HG03558 (cell line): ENCODE results near the gene SLX4.
"Not testable (repeated sequence)": the region's sequence is repeated elsewhere in the genome, so short reads cannot be mapped to it uniquely, and the experiment has no call there.

Experiments
- ATAC-seq: cut with Tn5 transposase; IDR thresholded peaks from one replicate; pipeline ENCODE4 v1.9.1; 2021; ENCODE audit warnings: moderate number of reproducible peaks; ENCODE audit not compliant: unreplicated experiment; ENCODE audit errors: extremely low read depth

Gene SLX4

DNA sequence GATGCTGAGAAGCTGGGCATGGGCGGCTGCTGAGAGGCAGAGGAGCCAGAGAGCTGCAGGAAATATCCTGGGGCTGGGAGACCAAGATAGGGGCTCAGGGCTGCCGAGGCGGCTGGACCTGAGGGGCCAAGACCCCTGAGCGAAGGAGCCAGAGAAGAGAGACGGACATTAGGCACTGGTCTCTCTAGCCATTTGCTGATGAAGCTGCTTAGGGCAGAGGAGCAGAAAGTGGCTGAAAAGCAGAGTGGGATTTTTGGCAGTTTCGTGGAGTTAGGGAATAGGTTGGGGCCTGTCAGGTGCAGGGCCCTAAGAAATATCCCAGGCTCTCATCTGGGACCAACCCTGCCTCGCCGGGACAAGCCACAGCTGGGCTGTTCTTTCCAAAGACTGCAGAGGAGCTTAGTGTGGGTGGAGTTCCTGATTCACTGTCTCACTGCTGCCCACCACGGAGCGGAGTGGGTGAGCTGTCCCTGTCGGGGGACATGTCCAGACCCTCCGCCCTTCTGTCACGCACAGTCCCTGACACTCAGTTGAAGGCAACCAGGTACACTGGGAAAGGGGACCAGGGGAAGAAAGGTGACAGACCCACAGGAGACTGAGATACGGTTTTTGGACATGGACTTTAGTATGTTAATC is 31.8 kb upstream of the SLX4 start:
- ATAC-seq: no peak

DNA sequence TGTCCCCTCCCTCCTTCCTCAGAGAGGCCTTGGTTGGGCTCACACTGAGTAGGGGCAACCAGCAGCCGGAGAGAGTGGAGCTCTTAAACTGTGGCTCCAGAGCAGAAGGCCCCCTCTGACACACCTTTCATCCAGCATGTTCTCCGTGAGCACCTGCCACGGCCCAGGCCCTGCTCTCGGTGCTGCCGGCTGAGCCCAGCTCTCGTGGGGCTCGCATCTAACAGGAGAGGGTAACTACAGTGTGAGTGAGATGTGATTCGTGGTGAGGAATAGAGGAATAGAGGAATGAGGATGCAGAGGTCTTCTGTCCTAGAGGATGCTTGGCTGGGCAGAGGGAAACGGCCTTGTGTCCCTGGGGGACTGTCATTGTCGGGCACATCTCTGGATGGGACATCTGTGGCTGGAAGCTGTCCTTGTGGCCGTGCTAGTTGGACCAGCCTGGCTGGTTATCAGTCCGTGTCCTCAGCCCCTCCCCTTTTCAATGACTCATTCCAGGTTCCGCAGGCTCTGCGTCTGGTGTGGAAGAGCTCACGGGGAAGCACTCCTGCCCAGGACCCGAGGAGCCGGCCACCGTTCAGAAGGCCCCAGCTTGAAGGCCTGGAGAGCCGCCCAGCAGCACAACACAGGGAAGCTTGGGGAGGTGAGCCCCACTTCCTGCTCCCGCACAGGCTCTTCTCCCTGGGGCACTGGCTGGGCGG is 31.1 kb upstream of the SLX4 start:
- ATAC-seq: no peak

DNA sequence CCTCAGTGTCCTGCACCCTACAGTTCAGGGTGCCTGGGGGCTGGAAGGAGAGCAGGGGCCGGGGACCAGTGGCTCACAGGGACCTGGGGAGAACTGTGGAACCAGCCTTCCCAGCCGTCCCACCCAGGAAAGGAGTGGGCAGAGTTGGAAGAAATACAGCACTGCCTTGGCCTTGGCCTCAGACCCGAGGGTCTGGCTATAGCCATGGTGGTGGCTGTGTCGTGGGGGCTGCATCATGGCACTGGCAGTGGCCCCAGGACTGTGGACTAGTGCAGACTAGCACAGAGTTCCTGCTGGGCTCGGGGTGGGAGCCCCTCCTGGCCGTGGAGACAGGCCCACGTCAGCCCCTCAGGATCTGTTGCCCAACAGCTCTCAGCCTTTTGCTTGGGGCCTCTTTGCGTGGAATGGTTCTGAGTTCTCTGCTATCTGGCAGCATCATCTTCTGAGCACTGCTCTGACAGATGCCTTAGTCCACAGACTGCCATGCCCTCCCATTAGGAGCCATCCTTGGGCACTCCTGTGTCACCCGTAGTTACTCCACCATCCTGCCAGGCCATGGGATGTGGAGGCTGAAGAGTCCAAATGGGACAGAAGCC is 30.5 kb upstream of the SLX4 start:
- ATAC-seq: no peak

- no peak for ATAC-seq
These were observed 29.5 kb upstream of the SLX4 start for GRCh38 chr16:3640632-3641501.

GRCh38 chr16:3640207-3640606 is 28.8 kb upstream of the SLX4 start:
- ATAC-seq: no peak

DNA sequence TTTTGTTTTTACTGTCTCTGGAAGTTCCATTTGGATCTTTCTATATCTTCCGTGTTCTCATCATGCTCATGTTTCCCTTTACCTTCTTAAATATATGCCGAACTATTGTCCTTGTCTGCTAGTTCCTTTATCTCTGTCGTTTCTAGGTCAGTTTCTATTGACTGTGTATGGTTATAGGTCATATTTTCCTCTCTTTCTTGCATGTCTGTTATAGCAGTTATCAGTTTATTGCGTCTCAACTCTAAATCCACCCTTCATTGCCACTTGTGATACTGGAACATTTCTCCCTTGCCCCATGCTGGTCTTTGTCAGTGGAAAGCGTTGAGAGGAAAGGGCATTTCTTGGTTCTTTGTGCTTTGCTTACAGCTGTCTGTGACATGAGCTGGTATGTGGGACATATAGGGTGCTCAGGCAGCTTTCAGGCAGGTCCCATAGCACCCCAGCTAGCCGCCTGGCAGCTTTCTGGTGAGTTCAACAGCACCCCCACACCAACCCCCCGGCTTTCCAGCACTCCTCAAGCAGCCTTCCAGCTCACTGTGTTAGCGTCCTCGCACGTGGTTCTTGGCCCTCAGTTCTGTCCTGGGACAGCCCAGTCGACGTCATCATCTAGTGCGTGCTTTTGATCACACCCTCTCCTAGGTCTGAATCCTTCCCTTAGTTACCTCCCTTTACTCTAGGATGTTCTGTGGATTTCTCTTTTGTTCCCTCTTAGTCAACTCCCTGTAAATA is 27.7 kb upstream of the SLX4 start:
- ATAC-seq: no peak

GRCh38 chr16:3637371-3637923 is 26.0 kb upstream of the SLX4 start:
- no peak for ATAC-seq

DNA sequence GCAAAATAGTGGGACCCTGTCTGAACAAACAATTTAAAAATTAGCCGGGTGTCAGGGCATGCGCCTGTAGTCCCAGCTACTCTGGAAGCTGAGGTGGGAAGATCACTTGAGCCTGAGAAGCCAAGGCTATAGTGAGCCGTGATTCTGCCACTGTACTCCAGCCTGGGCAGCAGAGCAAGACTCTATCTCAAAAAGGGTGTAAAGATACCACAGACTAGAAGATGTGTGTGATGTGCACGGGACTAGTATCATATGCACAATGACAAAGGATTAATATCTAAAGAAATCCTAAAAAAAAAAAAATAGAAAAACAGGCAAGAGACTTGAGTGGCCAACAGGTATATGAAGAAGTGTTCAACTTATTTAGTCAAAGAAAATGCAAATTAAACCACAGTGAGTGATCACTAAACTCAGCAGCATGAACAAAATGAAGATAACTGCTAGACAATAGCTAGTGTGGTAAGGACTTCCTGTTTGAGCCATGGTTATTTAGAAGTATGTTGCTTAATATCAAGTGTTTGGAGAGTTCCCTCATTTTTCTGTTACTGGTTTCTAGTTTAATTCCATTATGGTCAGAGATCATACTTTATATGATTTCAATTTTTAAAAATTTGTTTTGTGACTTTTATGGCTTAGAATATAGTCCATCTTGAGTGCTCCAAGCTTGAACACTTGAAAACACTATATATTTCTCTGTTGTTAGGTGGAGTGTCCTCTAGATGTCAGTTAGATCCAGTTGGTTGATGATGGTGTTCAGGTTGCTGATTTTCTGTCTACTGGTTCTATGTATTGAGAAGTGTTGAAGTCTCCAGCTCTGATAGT is 14.7 kb upstream of the SLX4 start:
- no peak for ATAC-seq

DNA sequence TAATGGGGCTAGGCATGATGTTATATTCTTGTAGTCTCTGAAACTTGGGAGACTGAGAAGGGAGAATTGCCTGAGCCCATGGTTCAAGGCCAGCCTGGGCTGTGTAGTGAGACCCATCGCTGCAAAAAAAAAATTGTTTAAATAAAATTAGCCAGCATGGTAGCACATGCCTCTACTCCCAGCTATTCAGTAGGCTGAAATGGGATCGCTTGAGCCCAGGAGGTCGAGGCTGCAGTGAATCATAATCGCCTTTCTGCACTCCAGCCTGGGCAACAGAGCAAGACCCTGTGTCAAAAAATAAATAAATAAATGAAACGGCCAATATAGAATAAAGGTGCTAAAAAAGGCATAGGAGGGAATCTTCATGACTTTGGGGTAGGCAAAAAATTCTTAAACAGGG is 13.9 kb upstream of the SLX4 start:
- no peak for ATAC-seq

DNA sequence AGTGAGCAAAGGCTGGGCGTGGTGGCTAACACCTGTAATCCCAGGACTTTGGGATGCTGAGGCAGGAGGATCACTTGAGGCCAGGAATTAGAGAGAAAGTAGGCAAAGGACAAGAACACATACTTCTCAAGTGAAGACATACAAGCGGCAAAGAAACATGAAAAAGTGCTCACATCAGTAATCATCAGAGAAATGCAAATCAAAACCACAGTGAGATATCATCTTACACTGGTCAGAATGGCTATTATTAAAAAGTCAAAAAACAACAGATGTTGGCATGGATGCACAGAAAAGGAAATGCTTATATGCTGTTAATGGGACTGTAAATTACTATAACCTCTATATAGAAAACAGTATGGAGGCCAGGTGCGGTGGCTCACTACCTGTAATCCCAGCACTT is 12.2 kb upstream of the SLX4 start:
- no peak for ATAC-seq

- no peak for ATAC-seq
These were observed 7.3 kb upstream of the SLX4 start for GRCh38 chr16:3618769-3619141.

DNA sequence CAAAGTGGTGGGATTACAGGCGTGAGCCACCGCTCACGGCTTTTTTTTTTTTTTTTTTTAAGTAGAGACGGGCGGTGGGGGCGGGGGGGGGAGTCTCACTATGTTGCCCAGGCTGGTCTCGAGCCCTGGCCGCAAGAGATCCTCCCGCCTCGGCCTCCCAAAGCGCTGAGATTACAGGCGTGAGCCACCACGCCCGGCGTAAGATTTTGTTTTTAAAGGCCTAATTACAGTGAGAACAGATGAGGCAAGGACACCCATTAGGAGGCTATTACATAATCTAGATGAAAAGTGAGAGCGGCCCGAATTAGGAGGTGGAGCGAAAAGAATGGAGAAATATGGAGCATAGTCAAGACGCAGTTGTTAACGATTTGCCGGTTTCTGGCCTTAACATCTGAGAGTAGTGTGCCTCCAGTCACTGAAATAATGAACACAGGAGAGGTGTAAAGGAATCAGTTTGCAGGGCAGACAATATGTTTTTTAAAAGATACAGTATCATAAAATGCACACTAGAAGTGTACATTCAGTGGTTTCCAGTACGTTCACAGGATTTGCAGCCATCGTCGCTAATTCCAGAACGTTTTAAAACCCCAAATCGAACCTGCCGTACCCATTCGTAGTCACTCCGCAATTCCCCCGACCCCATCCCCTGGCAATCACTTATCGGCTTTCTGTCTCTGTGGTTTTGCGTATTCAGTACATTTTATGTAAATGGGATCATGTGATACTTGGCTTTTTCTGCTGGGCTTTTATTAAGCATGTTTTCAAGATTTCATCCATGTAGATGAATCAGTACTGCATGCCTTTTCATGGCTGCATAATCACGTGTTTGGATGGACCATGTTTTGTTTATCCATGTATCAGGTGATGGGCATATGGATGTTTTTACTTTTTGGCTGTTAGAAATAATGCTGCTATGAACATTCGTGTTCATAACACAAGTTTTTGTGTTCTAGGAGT is 1.4 kb upstream of the SLX4 start:
- ATAC-seq: no peak

GRCh38 chr16:3610698-3611145 is 684 bp downstream of the SLX4 start:
- no peak for ATAC-seq

DNA sequence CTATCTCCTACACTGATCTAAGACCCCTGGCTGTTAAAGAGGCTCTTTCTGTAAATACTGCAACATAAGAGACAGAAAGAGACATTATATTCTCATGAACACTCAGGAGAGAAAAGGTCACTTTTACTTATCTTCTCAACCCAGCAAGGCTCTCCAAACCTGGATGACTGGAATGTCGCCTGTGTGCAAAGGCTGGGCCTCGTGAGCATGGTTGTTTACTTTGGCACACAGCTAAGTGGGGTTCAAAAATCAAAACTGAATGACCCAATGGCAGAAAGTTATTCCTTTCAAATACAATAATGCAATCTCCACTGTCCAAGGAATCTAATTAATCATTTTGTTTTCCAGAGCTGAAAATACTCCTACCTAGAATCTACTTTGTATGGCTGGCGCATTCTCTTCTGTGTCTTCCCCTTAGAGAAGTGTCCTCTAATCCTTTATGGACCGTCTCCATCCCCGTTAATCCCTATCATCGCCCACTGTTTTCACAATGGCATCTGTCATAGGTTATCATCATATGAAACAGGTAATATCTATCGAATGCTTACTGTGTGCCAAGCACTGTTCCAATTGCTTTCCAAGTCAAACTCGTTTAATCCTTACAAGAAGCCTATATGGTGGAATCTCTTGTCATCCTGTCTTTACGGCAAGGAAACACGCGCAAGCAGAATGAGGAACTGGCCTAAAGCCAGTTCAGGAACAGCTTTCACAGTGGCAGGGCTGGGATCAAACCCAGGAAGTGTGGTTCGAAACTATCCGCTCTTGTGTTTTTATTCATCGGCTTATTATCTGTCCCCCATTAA is 1.3 kb downstream of the SLX4 start:
- ATAC-seq: no peak

GRCh38 chr16:3608976-3609375 is 2.4 kb downstream of the SLX4 start:
- ATAC-seq: not testable (repeated sequence)

- ATAC-seq: no peak
These were observed 3.3 kb downstream of the SLX4 start for GRCh38 chr16:3608069-3608468.

DNA sequence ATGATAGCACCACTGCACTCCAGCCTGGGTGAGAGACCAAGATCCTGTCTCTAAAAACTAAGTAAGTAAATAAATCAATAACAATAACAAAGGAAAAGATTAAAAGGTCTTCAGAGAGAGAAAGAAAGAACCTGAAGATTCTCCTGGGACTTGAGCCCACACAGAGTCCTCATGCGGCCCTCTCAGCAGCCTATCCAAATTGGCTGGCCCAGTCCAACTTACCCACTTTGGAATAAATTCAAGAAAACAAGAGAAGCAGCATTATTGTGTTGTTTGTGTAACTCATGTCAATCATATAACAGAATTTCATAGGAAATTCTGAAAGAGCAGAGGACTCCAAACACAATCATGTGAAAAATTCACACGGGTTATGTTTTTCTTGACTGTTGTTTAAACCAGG is 3.8 kb downstream of the SLX4 start:
- no peak for ATAC-seq
